ENCODE results near the gene DR1.

The DR1 gene

GRCh38 chr1:93324486-93325464 lies 20.9 kb upstream of the DR1 start:
- DNase-seq (ENCODE audit: low read depth in 2 of 2), result peak; percentile 57 to 85
- no peak overlapping the region for H3K4me3 ChIP-seq (replicated peaks in 1 of 2; ENCODE audit: low read depth in 2 of 2, low read length in 2 of 2)
- no peak for TF ChIP-seq CTCF (IDR thresholded peaks at IDR 0.05; ENCODE audit: low read depth, low read length)

DNA sequence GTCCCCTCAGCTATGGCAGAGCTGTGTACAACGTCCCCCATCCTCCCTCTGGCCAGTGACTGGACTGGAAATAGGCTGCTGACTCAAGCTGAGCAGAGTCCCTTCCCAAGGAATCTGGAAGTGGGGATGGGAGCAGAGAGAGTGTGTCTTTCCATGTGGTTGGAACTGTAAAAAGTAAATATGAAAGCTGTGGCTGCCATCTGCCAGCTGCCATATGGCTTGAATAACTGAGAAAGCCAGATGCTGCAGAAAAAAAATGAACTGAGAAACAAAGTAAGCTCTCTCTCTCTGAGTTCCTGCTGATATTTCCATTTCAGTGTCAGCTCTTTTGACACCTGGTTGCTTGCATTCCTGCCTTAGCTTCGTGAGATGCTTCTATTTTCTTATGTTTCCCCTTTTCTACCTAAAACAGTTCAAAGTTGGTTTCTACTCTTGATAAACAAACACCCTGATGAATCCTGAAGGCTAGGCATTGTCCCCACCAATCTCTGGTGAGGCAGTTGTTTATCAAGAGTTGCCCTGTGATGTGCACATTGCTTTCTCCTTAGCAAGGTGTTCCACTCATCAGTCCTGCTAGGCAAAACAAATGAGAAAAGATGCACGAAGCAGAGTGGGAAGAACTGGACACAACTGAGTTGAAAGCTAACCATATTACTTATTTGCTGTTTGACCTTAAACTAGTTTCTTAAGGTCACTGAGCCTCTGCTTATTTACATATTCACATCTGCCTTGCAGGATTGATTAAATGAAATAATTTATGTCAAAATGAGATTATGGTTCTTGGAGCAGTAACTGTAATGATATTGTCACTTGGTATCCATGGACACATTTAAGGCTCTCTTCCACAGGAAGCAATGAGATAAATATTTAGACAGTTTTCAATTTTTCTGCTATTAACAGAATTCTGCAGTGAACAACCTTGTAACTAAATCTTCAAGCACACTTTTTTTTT lies 16.6 kb upstream of the DR1 start:
- no peak for TF ChIP-seq CTCF (IDR thresholded peaks at IDR 0.05; ENCODE audit: low read depth, low read length)
- DNase-seq (ENCODE audit: low read depth in 2 of 2), result no peak
- H3K4me3 ChIP-seq (replicated peaks in 1 of 2; ENCODE audit: low read depth in 2 of 2, low read length in 2 of 2), result no peak overlapping the region

GRCh38 chr1:93330196-93330595 lies 15.5 kb upstream of the DR1 start:
- no peak for DNase-seq (ENCODE audit: low read depth in 2 of 2)
- H3K4me3 ChIP-seq (replicated peaks in 1 of 2; ENCODE audit: low read depth in 2 of 2, low read length in 2 of 2), result no peak overlapping the region
- TF ChIP-seq CTCF (IDR thresholded peaks at IDR 0.05; ENCODE audit: low read depth, low read length), result no peak

DNA sequence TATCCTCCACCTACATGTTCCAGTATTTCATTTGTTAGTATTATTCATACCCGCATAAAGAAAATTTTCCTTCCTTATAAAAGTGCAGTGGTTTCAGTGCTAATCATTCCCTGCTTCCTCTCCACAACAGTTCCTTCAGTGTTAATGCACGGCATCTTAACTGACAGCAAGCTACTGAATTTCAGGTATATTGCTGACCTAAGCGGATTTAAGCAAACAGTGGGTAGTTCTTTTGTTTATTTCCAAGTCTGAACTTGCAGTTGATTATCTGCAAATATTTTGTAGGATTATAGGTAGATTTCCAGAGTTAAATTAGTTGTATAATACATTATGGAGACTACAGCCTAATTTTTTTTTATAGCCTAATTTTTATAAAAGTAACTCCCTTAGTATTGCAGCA lies 15.1 kb upstream of the DR1 start:
- DNase-seq (ENCODE audit: low read depth in 2 of 2), result no peak
- no peak overlapping the region for H3K4me3 ChIP-seq (replicated peaks in 1 of 2; ENCODE audit: low read depth in 2 of 2, low read length in 2 of 2)
- TF ChIP-seq CTCF (IDR thresholded peaks at IDR 0.05; ENCODE audit: low read depth, low read length), result no peak

GRCh38 chr1:93331412-93331811 lies 14.3 kb upstream of the DR1 start:
- no peak for DNase-seq (ENCODE audit: low read depth in 2 of 2)
- no peak overlapping the region for H3K4me3 ChIP-seq (replicated peaks in 1 of 2; ENCODE audit: low read depth in 2 of 2, low read length in 2 of 2)
- no peak for TF ChIP-seq CTCF (IDR thresholded peaks at IDR 0.05; ENCODE audit: low read depth, low read length)

DNA sequence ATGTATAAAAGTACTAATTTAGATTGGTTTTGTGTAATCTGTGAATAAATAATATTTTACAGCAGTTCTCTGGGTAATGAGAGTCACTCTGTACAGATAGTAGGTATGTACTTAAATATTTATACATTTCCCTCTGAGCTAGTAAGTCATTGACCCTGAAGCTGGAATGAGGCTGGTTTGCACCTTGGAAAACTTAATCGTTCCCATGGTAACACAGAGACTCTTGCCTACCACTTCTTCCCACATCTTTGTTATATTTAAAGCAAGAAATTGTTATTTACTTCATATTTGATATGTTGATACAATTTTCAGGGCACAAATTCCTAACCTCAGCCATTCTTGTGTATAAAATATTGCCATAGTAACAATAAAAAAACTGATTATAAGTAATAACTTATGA lies 13.3 kb upstream of the DR1 start:
- H3K4me3 ChIP-seq (replicated peaks in 1 of 2; ENCODE audit: low read depth in 2 of 2, low read length in 2 of 2), result no peak overlapping the region
- DNase-seq (ENCODE audit: low read depth in 2 of 2), result no peak
- no peak for TF ChIP-seq CTCF (IDR thresholded peaks at IDR 0.05; ENCODE audit: low read depth, low read length)

Data from cardiac fibroblast (primary cell).